Cardiac fibroblast (primary cell): Measurements from ENCODE around the gene GPR84.

ENCODE experiments used
- DNase-seq, 2 donors: peaks; one replicate each; pipeline versions ENCODE4 v3.0.0 to v3.0.0-alpha.2; 2010; ENCODE audit warnings: low read depth in 2 of 2
- H3K4me3 ChIP-seq, 2 donors: replicated peaks in 1 of 2; 1 replicate in 1 of 2; 2 replicates in 1 of 2; pipeline ENCODE4 v1.5.1; 2011; ENCODE audit warnings: low read depth in 2 of 2, low read length in 2 of 2, mild to moderate bottlenecking in 2 of 2, moderate library complexity in 1 of 2
- CTCF ChIP-seq: IDR thresholded peaks from one replicate; pipeline ENCODE4 v1.5.1; 2011; ENCODE audit warnings: low read depth, mild to moderate bottlenecking, low read length, inconsistent platforms

The GPR84 gene

GRCh38 chr12:54333420-54334034, 30.8 kb downstream of the GPR84 start:
- H3K4me3 ChIP-seq, result no peak overlapping the region
- TF ChIP-seq CTCF, result no peak
- no peak for DNase-seq

GRCh38 chr12:54331461-54331860, 32.8 kb downstream of the GPR84 start:
- no peak for TF ChIP-seq CTCF
- H3K4me3 ChIP-seq, result no peak overlapping the region
- no peak for DNase-seq

- no peak for DNase-seq
- no peak for TF ChIP-seq CTCF
Observed at GRCh38 chr12:54330442-54330841, 33.8 kb downstream of the GPR84 start.

GRCh38 chr12:54329759-54330158, 34.5 kb downstream of the GPR84 start:
- no peak overlapping the region for H3K4me3 ChIP-seq
- no peak for DNase-seq
- no peak for TF ChIP-seq CTCF

More at GRCh38 chr12:54330442-54330841, 33.8 kb downstream of the GPR84 start:
- no peak overlapping the region for H3K4me3 ChIP-seq

GRCh38 chr12:54328595-54329337, 35.5 kb downstream of the GPR84 start:
- no peak for DNase-seq

GRCh38 chr12:54325442-54326109, 38.7 kb downstream of the GPR84 start:
- H3K4me3 ChIP-seq, result peak overlapping the region; percentile 72 to 93
- peak in 1 of 2 donors; percentile 25 for DNase-seq

More at GRCh38 chr12:54328595-54329337, 35.5 kb downstream of the GPR84 start:
- no peak for TF ChIP-seq CTCF
- no peak overlapping the region for H3K4me3 ChIP-seq
